ENCODE measurements around the gene INKA2.
"Not testable (repeated sequence)": the region's sequence is repeated elsewhere in the genome, so short reads cannot be mapped to it uniquely, and the experiment has no call there.

Gene INKA2

DNA sequence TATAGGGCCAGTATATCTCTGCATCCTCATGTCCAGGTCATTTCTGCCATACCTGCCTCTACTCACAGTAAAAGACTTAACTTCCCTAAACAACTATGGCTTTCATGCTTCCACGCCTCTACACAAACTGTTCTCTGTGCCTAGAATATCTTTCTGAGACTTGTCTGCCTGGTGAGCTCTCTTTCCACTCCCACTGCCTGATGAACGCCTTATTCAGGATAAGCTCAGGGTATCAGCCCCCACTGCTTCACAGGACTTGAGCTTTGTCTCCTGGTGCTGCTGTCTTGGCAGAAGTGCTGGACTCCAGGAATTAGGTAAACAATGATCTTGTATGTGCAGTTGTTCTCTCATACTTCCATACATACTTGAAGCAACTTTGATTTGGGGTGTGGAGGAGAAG, 11.7 kb upstream of the INKA2 start:
- DNase-seq (ENCODE audit: low read depth): no peak

GRCh38 chr1:111749628-111750027, 10.4 kb upstream of the INKA2 start:
- no peak for DNase-seq (ENCODE audit: low read depth)

- DNase-seq (ENCODE audit: low read depth): no peak
These were observed 8.8 kb upstream of the INKA2 start for GRCh38 chr1:111747947-111748346.

DNA sequence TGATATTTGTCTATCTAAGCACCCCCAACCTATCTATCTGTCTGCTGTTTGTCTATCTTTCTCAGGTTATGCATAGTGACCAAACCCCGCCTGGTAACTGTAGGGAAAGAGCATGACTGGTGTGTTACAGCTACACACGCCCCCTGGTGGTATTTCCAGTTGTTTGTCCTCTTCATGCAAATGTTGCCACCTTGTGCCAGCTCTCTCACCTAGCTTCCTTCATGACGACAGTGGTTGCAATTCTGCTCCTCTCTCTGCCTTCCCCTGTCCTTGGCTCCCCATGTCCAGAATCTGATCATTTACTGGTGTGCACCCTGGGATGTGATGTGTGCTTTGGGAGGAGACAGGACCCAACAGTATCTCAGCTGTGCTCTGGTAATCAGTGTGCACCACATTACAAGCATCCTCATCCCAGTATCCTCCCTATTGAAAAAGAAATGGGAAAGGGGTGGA, 8.1 kb upstream of the INKA2 start:
- peak; percentile 12 for DNase-seq (ENCODE audit: low read depth)

DNA sequence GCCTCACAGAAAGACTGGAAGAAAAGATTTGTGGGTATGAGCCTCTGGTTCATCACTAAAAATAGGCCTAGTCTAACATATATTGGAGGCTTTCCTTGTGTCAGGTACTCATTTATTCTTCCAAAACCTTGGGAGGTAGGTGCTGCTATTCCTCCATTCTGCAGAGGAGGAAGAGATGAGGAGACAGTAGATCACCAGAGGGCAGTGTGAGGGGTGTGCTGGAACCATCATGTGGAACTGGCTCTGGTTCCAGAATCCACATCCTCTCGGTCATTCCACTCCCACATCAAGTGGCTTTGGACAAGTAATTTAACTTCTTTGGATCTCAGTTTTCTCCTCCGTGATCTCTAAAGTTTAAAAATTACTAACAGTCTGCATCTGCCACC, 7.4 kb upstream of the INKA2 start:
- no peak for DNase-seq (ENCODE audit: low read depth)

GRCh38 chr1:111745675-111746613, 6.7 kb upstream of the INKA2 start:
- no peak for DNase-seq (ENCODE audit: low read depth)

DNA sequence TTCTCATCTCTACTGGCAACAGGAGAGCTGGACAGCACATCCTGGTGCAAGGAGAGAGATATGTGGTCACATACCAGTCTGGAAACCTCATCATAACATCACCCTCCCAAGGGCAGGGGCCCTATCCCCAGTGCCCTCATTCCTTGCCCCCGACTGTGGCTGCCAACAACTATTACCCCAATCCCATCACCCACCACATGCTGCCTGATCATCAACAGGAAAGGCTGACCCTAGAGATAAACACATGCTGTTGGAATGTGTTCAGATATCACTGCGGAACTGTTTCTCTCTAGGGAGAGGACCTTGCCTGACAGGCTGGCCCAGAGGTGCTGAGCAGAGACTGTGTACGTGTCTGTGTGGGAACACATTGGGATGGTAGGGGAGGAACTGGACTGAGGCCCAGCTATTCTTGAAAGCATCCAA, 4.5 kb upstream of the INKA2 start:
- no peak for DNase-seq (ENCODE audit: low read depth)

DNA sequence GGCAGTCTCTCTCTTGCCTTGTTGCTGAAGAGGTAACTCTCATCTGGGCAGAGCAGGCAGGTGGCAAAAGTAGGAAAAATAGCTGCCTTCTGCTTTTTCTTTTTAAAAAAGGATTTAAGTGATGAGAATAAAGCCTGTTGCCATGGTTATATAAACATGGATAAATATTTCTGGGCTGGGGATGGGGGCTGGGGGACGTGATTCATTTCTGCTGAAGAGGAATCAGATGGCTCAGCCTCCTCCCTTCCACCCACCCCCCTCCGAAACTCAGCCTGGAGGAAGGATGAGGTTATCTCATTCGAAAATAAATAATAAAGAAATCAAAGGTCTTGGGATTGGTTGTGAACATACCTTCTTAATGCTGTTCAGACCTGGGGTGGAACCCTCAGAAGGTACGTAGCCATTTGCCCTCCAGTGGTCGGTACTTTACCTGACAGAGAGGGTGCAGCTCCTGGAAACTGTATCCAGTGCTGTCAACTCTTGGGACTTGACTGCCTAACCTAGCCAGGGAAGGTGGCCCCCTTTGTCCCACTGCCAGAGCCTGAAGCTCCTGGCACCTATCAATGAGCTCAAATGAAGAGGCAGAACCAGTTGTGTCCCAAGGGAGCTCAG, 3.8 kb upstream of the INKA2 start:
- DNase-seq (ENCODE audit: low read depth): no peak

GRCh38 chr1:111742292-111742691, 3.1 kb upstream of the INKA2 start:
- DNase-seq (ENCODE audit: low read depth): not testable (repeated sequence)

DNA sequence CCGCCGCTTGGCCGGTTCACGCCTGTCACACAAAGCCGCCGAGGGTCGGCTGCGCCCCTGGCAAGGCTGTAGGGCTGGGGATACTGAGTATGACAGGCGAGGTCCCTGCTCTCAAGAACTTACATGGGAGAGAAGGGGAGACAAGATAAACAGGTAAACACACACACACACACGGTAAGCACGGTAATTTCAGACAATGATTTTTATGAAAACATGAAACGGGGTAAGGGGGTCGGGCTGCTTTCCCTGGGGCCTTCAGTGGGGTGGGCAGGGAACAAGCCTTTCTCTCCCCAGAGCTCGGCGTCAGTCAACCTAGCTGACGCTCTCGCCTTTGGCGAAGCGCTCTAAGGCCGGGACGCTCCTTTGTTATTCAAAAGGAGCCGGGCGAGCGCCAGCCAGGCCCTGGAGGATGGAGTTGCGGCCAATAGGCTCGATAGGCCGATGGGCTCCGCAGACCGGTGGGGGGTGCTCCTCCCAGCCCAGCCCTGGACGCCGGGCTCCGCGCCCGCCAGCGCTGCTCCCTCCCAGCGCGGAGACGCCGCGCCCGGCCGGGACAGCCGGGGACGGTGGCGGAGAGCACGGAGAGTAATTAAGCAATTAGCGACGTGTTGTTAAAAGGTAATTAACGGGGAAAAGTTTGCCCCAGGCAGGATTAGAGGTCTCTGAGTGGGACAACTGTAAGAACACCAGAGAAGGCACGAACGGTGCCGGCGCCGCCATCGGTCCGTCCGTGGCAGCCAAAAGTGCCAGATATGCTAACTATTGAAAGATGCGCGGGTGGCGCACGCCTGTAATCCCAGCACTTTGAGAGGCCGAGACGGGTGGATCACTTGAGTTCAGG, 950 bp upstream of the INKA2 start:
- no peak for DNase-seq (ENCODE audit: low read depth)

GRCh38 chr1:111738436-111739193, 580 bp downstream of the INKA2 start:
- DNase-seq (ENCODE audit: low read depth): peak; percentile 8

DNA sequence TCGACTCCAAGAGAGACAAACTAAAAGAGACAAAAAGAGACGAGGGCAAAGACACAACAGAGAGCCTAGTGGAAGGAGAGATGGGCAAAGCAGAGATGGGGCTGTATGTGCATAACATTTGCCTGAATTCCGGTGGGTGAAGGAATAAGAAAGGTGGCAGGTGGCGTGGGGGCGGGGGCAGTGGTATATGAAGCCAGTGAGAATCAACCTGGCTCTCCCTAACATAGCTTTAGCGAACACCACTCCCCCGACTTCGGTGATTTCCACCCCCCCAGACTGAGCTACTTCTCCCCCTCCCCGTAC, 1.1 kb downstream of the INKA2 start:
- no peak for DNase-seq (ENCODE audit: low read depth)

DNA sequence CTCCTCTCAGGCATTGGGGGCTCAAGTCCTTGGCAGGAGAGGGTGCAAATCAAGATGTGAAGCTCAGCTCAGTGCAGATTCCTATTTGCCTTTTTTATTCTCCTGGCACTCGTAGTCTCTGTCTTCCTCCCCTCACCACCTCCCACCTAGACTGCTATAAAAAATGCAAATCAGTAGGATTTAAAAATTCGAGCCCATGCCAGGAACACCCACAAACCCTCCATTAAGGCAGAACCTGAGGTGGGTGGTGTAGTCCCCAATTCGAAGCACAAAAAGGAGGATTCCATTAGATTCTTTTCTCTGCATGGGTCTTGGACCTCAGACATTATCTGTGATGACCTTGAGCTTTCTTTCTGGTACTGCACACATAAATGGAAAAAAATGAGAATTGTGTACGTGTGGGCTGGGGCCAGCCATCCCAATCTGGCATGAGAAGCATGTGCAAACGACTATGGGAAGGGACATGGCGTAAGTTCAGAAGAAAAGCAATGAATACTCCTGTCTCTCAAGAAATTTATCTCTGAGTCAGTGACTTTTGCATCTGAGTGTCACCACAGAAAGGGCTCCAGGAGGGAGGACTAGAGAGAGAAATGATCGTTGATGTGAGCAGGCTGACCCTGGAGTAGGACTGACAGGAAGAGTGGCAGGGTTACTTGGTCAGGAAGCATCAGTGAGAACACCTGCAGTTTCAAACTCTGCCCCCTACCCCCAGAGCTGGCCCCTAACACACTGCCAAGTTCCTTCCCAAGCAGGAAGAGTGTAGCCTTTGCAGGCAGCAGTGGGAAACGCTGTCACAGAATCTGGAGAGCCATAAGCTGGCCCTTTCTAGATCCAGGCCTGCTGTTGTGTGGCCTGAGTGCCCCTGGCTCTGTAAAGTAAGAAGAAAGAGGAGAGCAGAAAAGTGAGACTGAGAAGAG, 1.7 kb downstream of the INKA2 start:
- DNase-seq (ENCODE audit: low read depth): no peak

GRCh38 chr1:111736548-111737215, 2.5 kb downstream of the INKA2 start:
- DNase-seq (ENCODE audit: low read depth): no peak

GRCh38 chr1:111735858-111736544, 3.2 kb downstream of the INKA2 start:
- no peak for DNase-seq (ENCODE audit: low read depth)

- no peak for DNase-seq (ENCODE audit: low read depth)
These were observed 3.9 kb downstream of the INKA2 start for GRCh38 chr1:111735321-111735720.

GRCh38 chr1:111734856-111735255, 4.3 kb downstream of the INKA2 start:
- DNase-seq (ENCODE audit: low read depth): no peak

GRCh38 chr1:111734426-111734825, 4.8 kb downstream of the INKA2 start:
- no peak for DNase-seq (ENCODE audit: low read depth)

DNA sequence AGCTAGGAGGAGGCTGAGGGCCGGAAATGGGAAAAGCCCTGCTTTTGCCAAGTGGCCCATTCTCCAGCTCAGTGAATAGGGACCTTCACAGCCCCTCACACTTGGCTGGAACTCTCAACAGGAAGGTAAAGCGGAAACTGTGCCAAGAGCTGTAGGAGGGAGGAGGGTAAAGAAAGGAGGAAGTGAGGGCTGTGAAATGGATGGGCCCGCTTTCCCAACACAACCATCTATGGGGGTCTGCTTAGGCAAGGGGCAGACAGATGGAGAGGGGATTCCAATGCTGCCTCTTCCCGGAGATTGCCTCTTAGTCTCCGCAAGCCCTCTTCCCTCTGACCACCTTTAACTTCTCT, 5.2 kb downstream of the INKA2 start:
- DNase-seq (ENCODE audit: low read depth): no peak

Data from activated T-cell treated with anti-CD3 and anti-CD28 coated beads for 1 hour (primary cell).